HG03439 (cell line): Measurements from ENCODE around the gene TBCCD1.
A peak's percentile ranks its signal among the peaks of the same experiment; 100 is the strongest.
"Not testable (repeated sequence)": the region's sequence is repeated elsewhere in the genome, so short reads cannot be mapped to it uniquely, and the experiment has no call there.

Source experiments
- ATAC-seq: cut with Tn5 transposase; IDR thresholded peaks from one replicate; pipeline ENCODE4 v1.9.1; 2021; ENCODE audit warnings: mild to moderate bottlenecking, moderate library complexity; ENCODE audit not compliant: unreplicated experiment

Gene TBCCD1

GRCh38 chr3:186520957-186521842, 45.9 kb downstream of the TBCCD1 start:
- peak; percentile 56 for ATAC-seq

- ATAC-seq, result no peak
These were observed 46.7 kb downstream of the TBCCD1 start for GRCh38 chr3:186520431-186520830.

- no peak for ATAC-seq
These were observed 48.0 kb downstream of the TBCCD1 start for GRCh38 chr3:186519021-186519658.

- no peak for ATAC-seq
These were observed 49.9 kb downstream of the TBCCD1 start for GRCh38 chr3:186517218-186517617.

- no peak for ATAC-seq
These were observed 50.5 kb downstream of the TBCCD1 start for GRCh38 chr3:186516646-186517045.

GRCh38 chr3:186515125-186515524, 52.0 kb downstream of the TBCCD1 start:
- no peak for ATAC-seq

- no peak for ATAC-seq
These were observed 52.7 kb downstream of the TBCCD1 start for GRCh38 chr3:186514296-186515002.

- ATAC-seq, result no peak
These were observed 53.8 kb downstream of the TBCCD1 start for GRCh38 chr3:186513386-186513785.

- ATAC-seq, result no peak
These were observed 54.4 kb downstream of the TBCCD1 start for GRCh38 chr3:186512570-186513302.

- ATAC-seq, result no peak
These were observed 55.4 kb downstream of the TBCCD1 start for GRCh38 chr3:186511702-186512101.

GRCh38 chr3:186511245-186511644, 55.9 kb downstream of the TBCCD1 start:
- peak; percentile 70 for ATAC-seq

GRCh38 chr3:186510374-186511079, 56.6 kb downstream of the TBCCD1 start:
- ATAC-seq, result peak; percentile 33

- ATAC-seq, result no peak
These were observed 57.7 kb downstream of the TBCCD1 start for GRCh38 chr3:186509423-186509822.

- no peak for ATAC-seq
These were observed 60.3 kb downstream of the TBCCD1 start for GRCh38 chr3:186506857-186507256.

- no peak for ATAC-seq
These were observed 60.9 kb downstream of the TBCCD1 start for GRCh38 chr3:186506191-186506739.

- no peak for ATAC-seq
These were observed 64.0 kb downstream of the TBCCD1 start for GRCh38 chr3:186502966-186503712.

GRCh38 chr3:186502138-186502948, 64.8 kb downstream of the TBCCD1 start:
- no peak for ATAC-seq

- not testable (repeated sequence) for ATAC-seq
These were observed 67.2 kb downstream of the TBCCD1 start for GRCh38 chr3:186499949-186500348.
